A549 (cell line): ENCODE results near the gene MAD1L1. TPM values are rescaled to one million over a fixed set of nuclear protein-coding genes. Genes with fewer than 3 reads are reported as not detected.
"Not testable (repeated sequence)": the region's sequence is repeated elsewhere in the genome, so short reads cannot be mapped to it uniquely, and the experiment has no call there.

Source experiments
- ATAC-seq, 2 experiments: fragments of 200-7000 bp in 1 of 2; fragments of >200 bp in 1 of 2; cut with Nextera tagmentation in 1 of 2; cut with Tn5 transposase in 1 of 2; 3 replicates each; pipeline versions ENCODE4 v1.8.0 to v1.9.1; 2018 to 2020; ENCODE audit warnings: mild to moderate bottlenecking in 1 of 2, moderate library complexity in 1 of 2
- CTCF ChIA-PET: fragments of 300-600 bp; sonication (Branson Sonifier 250); formaldehyde crosslinking; extraction: SDS; loops from one replicate; lab custom pipeline; 2021; ENCODE audit warnings: antibody characterized with exemption, inconsistent platforms; lab: Yijun Ruan, JAX
- POLR2A ChIA-PET: fragments of 350-600 bp; formaldehyde crosslinking; extraction: SDS; loops from one replicate; lab custom pipeline; 2021; ENCODE audit warnings: antibody characterized with exemption, inconsistent platforms; lab: Yijun Ruan, JAX
- DNase-seq, 2 experiments: peaks; one replicate each; pipeline versions ENCODE4 v3.0.0 to v3.0.0-alpha.2; 2011 to 2016; ENCODE audit warnings: low read depth in 1 of 2, low spot score in 1 of 2
- FAIRE-seq: peaks from 2 replicates; lab custom pipeline; 2011; peaks lifted over from hg19 to GRCh38; lab: Jason Lieb, UNC
- H3K27ac ChIP-seq, 2 experiments: fragments of >200 bp; sonication (Bioruptor Twin); formaldehyde crosslinking; 3 replicates each; pipeline ENCODE4 v1.5.1; 2016 to 2017
- H3K4me1 ChIP-seq: fragments of >200 bp; sonication (Bioruptor Twin); formaldehyde crosslinking; 3 replicates; pipeline ENCODE4 v1.6.1; 2016
- H3K4me2 ChIP-seq: fragments of >200 bp; sonication (Bioruptor Twin); formaldehyde crosslinking; 3 replicates; pipeline ENCODE4 v1.6.1; 2016
- H3K4me3 ChIP-seq: fragments of >200 bp; sonication (Bioruptor Twin); formaldehyde crosslinking; 3 replicates; pipeline ENCODE4 v1.5.1; 2016
- H3K9me3 ChIP-seq: fragments of >200 bp; sonication (Bioruptor Twin); formaldehyde crosslinking; 3 replicates; pipeline ENCODE4 v1.6.1; 2016
- CHD4 ChIP-seq: fragments of 200-600 bp; sonication (generic); IDR thresholded peaks from 2 replicates; pipeline ENCODE4 v1.6.1; 2016; ENCODE audit warnings: antibody characterized with exemption, mild to moderate bottlenecking, borderline replicate concordance
- EHMT2 ChIP-seq: fragments of 200-600 bp; sonication (generic); IDR thresholded peaks from 2 replicates; pipeline ENCODE4 v1.6.1; 2016; ENCODE audit warnings: antibody characterized with exemption, low read depth, mild to moderate bottlenecking, moderate library complexity
- EP300 ChIP-seq, 2 experiments: fragments of >200 bp; sonication (Bioruptor Twin); formaldehyde crosslinking; IDR thresholded peaks; 2 replicates in 1 of 2; 3 replicates in 1 of 2; pipeline ENCODE4 v1.6.1; 2016 to 2017
- FOSB ChIP-seq: fragments of 250-450 bp; sonication (Bioruptor Pico); IDR thresholded peaks from 2 replicates; pipeline ENCODE4 v1.5.0; 2020; ENCODE audit warnings: mild to moderate bottlenecking, moderate library complexity
- MYC ChIP-seq: IDR thresholded peaks from 2 replicates; pipeline ENCODE4 v1.6.1; 2012; ENCODE audit warnings: mild to moderate bottlenecking, inconsistent platforms, low read length, improper control_type of control experiment, borderline replicate concordance
- NFE2L2 ChIP-seq: fragments of 150-350 bp; conservative IDR thresholded peaks from 2 replicates; pipeline ENCODE4 v1.6.1; 2014; ENCODE audit warnings: low read length
- PHF8 ChIP-seq: fragments of 200-600 bp; sonication (generic); IDR thresholded peaks from 2 replicates; pipeline ENCODE4 v1.6.1; 2016; ENCODE audit warnings: low read depth, mild to moderate bottlenecking, antibody characterized with exemption, moderate library complexity, borderline replicate concordance
- POLR2AphosphoS2 ChIP-seq: conservative IDR thresholded peaks from 2 replicates; pipeline ENCODE4 v1.6.1; 2012; ENCODE audit warnings: low read length, improper control_type of control experiment, inconsistent platforms
- RCOR1 ChIP-seq: fragments of 150-350 bp; IDR thresholded peaks from 2 replicates; pipeline ENCODE4 v1.6.1; 2014; ENCODE audit warnings: antibody characterized with exemption, low read length, low read depth
- SREBF2 ChIP-seq: fragments of 450-650 bp; IDR thresholded peaks from 2 replicates; pipeline ENCODE4 v1.6.1; 2014; ENCODE audit warnings: mild to moderate bottlenecking, moderate library complexity
- ZFP36 ChIP-seq: fragments of 450-650 bp; IDR thresholded peaks from 2 replicates; pipeline ENCODE4 v1.6.1; 2014; ENCODE audit warnings: borderline replicate concordance; ENCODE audit not compliant: partially characterized antibody
- WGBS: methylation state at CpG from one replicate; pipeline ENCODE4 v1.1.6; 2017; ENCODE audit errors: missing lambda C conversion rate; 5-methylcytosine and 5-hydroxymethylcytosine counted together
- polyA plus RNA-seq, 4 experiments: library from polyadenylated mRNA; depleted of rRNA in 3 of 4; stranded (reverse); fragments of >200 nt; fragmentation: RNase III in 1 of 4; extraction: RNeasy Plus Mini Kit Qiagen cat#74134 plus additional on column Dnase treatment in 1 of 4; gene quantifications; 2 replicates in 3 of 4; 3 replicates in 1 of 4; pipeline ENCODE4 v1.2.3, GENCODE V29; 2011 to 2017
- TF ChIP-seq, protein P1 (sequence below): fragments of 250-450 bp; sonication (Bioruptor Pico); IDR thresholded peaks from 2 replicates; pipeline ENCODE4 v1.5.0; 2020; ENCODE audit warnings: low read depth, mild to moderate bottlenecking, moderate library complexity
- TF ChIP-seq, protein P2 (sequence below): IDR thresholded peaks from 2 replicates; pipeline ENCODE4 v1.6.1; 2012
- TF ChIP-seq, protein P3 (sequence below): fragments of >200 bp; sonication (Bioruptor Twin); formaldehyde crosslinking; IDR thresholded peaks from 3 replicates; pipeline ENCODE4 v1.6.1; 2016

MAD1L1 gene
- polyA plus RNA-seq, 2 of the 4 experiments (the other 2 are of a cell fraction) = 13.6 to 16.6 TPM

DNA sequence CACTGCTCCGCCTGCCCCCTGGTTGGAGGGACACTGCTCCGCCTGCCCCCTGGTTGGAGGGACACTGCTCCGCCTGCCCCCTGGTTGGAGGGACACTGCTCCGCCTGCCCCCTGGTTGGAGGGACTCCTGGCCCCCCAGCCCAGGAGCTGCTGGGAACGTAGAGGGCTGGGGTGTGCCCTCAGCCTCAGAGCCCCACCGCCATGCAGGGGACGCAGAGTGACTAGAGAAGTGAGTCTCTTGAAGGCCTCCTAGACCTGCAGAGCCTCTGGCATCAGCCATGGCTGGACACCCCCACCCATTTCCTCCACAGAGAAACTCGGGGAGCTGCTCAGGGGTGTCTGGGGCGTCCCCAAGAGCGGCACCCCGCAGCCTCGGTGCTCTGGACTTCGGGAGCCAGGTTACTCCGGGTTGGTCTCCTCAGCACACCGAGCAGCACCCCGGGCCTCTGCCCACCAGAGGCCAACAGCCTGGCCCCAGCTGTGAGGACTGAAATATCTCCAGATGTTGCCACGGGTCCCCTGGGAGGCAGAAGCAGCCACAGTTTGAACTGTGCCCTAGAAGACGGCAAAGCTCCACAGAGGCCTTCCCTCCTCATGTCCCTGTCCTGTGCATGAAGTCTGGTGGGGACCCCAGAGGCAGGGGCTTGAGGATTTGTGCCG is 370.8 kb downstream of the MAD1L1 start:
- no peak for DNase-seq
- TF ChIP-seq FOSB (CRISPR knock-in tag) (no peak), POLR2AphosphoS2 (no peak), EHMT2 (no peak), NFE2L2 (no peak), RCOR1 (no peak)
- FAIRE-seq = no peak
- no peak overlapping the region for H3K4me2 ChIP-seq
- no peaks in the 10 kb centered on the region for H3K9me3 ChIP-seq
- no peak overlapping the region for H3K4me3 ChIP-seq
- ChIA-PET POLR2A (no interaction called here), CTCF (no interaction called here)
- H3K4me1 ChIP-seq = no peaks in the 10 kb centered on the region
- H3K27ac ChIP-seq = no peak overlapping the region
- no peak for ATAC-seq
- 72% methylated on average over 9 of the region's 19 CpGs for WGBS

DNA sequence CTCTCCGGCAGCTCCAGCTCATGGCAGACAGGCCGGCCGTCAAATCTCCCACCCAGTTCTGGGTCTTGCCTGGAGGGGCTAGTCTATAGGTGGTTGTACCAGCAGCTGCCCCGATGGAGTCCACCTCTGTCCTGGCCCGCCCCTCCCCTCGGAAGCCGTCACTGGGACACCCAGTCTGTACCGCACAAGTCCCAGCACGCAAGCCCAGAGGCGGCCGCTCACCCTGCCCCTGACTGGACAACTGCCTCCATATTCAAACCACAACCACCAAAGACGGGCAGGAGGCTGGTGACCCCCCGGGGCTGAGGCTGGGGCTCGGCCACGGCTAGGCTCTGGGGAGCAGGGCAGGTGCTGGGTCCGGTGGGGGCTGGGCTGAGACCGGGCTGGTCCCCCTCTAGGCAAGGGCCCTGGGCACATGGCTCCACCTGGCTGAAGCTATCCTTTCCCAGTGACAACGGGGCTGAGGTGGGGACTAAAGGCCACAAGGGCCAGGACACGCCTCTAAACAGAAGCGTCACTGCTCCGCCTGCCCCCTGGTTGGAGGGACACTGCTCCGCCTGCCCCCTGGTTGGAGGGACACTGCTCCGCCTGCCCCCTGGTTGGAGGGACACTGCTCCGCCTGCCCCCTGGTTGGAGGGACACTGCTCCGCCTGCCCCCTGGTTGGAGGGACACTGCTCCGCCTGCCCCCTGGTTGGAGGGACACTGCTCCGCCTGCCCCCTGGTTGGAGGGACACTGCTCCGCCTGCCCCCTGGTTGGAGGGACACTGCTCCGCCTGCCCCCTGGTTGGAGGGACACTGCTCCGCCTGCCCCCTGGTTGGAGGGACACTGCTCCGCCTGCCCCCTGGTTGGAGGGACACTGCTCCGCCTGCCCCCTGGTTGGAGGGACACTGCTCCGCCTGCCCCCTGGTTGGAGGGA is 371.6 kb downstream of the MAD1L1 start:
- WGBS = 96% methylated on average over 6 of the region's 33 CpGs
- DNase-seq, ATAC-seq, CTCF ChIA-PET, H3K27ac ChIP-seq, FAIRE-seq, POLR2A ChIA-PET, H3K9me3 ChIP-seq, H3K4me1 ChIP-seq, H3K4me2 ChIP-seq, H3K4me3 ChIP-seq: not testable (repeated sequence)

DNA sequence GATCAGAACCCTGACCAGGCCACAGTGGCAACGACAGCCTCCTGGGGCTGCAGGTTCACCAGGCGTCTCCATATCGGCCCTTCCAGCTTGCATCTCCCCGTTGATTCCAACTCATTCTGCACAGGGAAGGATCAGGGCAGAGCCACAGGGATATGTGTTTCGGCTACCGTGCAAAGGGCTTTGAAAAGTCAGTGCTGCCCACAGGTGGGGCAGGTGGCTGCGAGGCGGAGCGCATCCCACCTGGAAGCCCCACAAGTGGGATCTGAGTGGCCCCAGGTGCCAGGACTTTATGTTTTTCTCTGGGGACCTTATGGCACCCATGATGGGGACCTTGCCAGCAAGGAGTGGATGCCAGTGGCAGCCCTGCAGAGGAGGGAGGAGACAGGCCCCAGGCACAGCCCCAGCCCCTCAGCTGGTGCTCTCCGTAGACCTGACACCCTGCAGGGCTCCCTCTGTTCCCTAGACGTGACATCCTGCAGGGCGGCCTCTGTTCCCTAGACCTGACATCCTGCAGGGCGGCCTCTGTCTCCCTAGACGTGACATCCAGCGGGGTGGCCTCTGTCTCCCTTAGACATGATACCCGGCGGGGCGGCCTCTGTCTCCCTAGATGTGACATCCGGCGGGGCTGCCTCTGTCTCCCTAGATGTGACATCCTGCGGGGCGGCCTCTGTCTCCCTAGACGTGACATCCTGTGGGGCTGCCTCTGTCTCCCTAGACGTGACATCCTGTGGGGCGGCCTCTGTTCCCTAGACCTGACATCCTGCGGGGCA is 373.3 kb downstream of the MAD1L1 start:
- DNase-seq (no peak), ATAC-seq (no peak), FAIRE-seq (no peak)
- Histone ChIP-seq H3K4me2 (no peak overlapping the region), H3K27ac (no peak overlapping the region), H3K9me3 (no peaks in the 10 kb centered on the region), H3K4me3 (no peak overlapping the region), H3K4me1 (no peaks in the 10 kb centered on the region)
- no peak for TF ChIP-seq PHF8
- TF ChIP-seq, protein P1, sequence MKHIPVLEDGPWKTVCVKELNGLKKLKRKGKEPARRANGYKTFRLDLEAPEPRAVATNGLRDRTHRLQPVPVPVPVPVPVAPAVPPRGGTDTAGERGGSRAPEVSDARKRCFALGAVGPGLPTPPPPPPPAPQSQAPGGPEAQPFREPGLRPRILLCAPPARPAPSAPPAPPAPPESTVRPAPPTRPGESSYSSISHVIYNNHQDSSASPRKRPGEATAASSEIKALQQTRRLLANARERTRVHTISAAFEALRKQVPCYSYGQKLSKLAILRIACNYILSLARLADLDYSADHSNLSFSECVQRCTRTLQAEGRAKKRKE (CRISPR knock-in tag) = no peak
- TF ChIP-seq ZFP36 = no peak
- TF ChIP-seq SREBF2 = no peak
- TF ChIP-seq, protein P2, sequence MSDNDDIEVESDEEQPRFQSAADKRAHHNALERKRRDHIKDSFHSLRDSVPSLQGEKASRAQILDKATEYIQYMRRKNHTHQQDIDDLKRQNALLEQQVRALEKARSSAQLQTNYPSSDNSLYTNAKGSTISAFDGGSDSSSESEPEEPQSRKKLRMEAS = no peak
- TF ChIP-seq EP300 (IDR thresholded peaks at IDR 0.05) = no peak
- no peak for TF ChIP-seq MYC
- no peak for TF ChIP-seq CHD4
- TF ChIP-seq EHMT2 = no peak
- TF ChIP-seq, protein P3, sequence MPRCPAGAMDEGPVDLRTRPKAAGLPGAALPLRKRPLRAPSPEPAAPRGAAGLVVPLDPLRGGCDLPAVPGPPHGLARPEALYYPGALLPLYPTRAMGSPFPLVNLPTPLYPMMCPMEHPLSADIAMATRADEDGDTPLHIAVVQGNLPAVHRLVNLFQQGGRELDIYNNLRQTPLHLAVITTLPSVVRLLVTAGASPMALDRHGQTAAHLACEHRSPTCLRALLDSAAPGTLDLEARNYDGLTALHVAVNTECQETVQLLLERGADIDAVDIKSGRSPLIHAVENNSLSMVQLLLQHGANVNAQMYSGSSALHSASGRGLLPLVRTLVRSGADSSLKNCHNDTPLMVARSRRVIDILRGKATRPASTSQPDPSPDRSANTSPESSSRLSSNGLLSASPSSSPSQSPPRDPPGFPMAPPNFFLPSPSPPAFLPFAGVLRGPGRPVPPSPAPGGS = no peak
- WGBS = 93% methylated on average over 20 of the region's 26 CpGs
- ChIA-PET CTCF (no interaction called here), POLR2A (no interaction called here)
